Left lung (tissue), 10 donors: ENCODE measurements around the gene DTNBP1. TPM values are rescaled to one million over a fixed set of nuclear protein-coding genes. Genes with fewer than 3 reads are reported as not detected.

ENCODE experiments used
- ATAC-seq: fragments of 200-7000 bp; cut with Tn5 transposase; one replicate; pipeline ENCODE4 v1.9.1; 2020; ENCODE audit warnings: moderate library complexity
- DNase-seq, 4 donors: peaks; one replicate each; pipeline ENCODE4 v3.0.0-alpha.2; 2013 to 2020
- H3K27ac ChIP-seq, 2 donors: fragments of 200-600 bp; sonication (generic) in 1 of 2; one replicate each; pipeline versions ENCODE4 v1.5.0 to v1.8.0; 2020 to 2021
- H3K27me3 ChIP-seq, 2 donors: fragments of 200-600 bp; sonication (generic) in 1 of 2; one replicate each; pipeline versions ENCODE4 v1.5.0 to v1.8.0; 2020 to 2021
- H3K36me3 ChIP-seq, 2 donors: fragments of 200-600 bp; sonication (generic) in 1 of 2; one replicate each; pipeline versions ENCODE4 v1.5.0 to v1.8.0; 2020 to 2021
- H3K4me1 ChIP-seq, 2 donors: fragments of 200-600 bp; one replicate each; pipeline ENCODE4 v1.8.0; 2021
- H3K4me3 ChIP-seq, 2 donors: fragments of 200-600 bp; sonication (generic) in 1 of 2; one replicate each; pipeline versions ENCODE4 v1.5.0 to v1.8.0; 2020 to 2021; ENCODE audit warnings: mild to moderate bottlenecking in 1 of 2
- H3K9me3 ChIP-seq, 2 donors: fragments of 200-600 bp; sonication (generic) in 1 of 2; one replicate each; pipeline versions ENCODE4 v1.5.0 to v1.8.0; 2020 to 2021
- intact Hi-C, 2 donors: fragments of 100-400 bp; cut with DNase I; formaldehyde crosslinking; loops; one replicate each; pipeline versions ENCODE4 v1.11.2 to v1.14.2; 2022
- polyA plus RNA-seq, 6 donors: library from polyadenylated mRNA; unstranded; fragments of 120-200 nt; gene quantifications; one replicate each; pipeline ENCODE4 v1.2.1, GENCODE V29; 2013; ENCODE audit not compliant: insufficient read length in 6 of 6
- total RNA-seq, 2 donors: library from RNA; stranded (reverse); fragmentation: NEBNext Ultra II Directional; extraction: Animal tissue kit (Norgen Biotek cat#: 25700); gene quantifications; one replicate each; pipeline ENCODE4 v1.2.1, GENCODE V29; 2021
- TF ChIP-seq, protein P1 (sequence below), 2 donors: fragments of 200-600 bp; sonication (generic) in 1 of 2; IDR thresholded peaks; one replicate each; pipeline versions ENCODE4 v1.5.0 to v1.8.0; 2021; ENCODE audit warnings: antibody characterized with exemption in 2 of 2
- donor health status: DM: no; HTN: yes; CAD: no.
- donor health status: DM: no; HTN: no; CAD: no.

The DTNBP1 gene
- total and polyA plus RNA-seq, 8 donors = 15.3 to 18.5 (median 16.2) TPM

GRCh38 chr6:15554728-15555100, 108.1 kb downstream of the DTNBP1 start:
- intact Hi-C loops = no loop called here
- ATAC-seq = no peak

GRCh38 chr6:15553736-15554294, 109.0 kb downstream of the DTNBP1 start:
- Histone ChIP-seq H3K4me3 (no peak overlapping the region), H3K27me3 (no peaks in the 10 kb centered on the region), H3K36me3 (no peaks in the 10 kb centered on the region), H3K4me1 (peaks cover 0 to 37% of the 10 kb centered on the region in 2 donors), H3K9me3 (no peaks in the 10 kb centered on the region), H3K27ac (no peak overlapping the region)
- intact Hi-C loops = no loop called here
- no peak for DNase-seq
- peak; percentile 30 for ATAC-seq
- TF ChIP-seq, protein P1, sequence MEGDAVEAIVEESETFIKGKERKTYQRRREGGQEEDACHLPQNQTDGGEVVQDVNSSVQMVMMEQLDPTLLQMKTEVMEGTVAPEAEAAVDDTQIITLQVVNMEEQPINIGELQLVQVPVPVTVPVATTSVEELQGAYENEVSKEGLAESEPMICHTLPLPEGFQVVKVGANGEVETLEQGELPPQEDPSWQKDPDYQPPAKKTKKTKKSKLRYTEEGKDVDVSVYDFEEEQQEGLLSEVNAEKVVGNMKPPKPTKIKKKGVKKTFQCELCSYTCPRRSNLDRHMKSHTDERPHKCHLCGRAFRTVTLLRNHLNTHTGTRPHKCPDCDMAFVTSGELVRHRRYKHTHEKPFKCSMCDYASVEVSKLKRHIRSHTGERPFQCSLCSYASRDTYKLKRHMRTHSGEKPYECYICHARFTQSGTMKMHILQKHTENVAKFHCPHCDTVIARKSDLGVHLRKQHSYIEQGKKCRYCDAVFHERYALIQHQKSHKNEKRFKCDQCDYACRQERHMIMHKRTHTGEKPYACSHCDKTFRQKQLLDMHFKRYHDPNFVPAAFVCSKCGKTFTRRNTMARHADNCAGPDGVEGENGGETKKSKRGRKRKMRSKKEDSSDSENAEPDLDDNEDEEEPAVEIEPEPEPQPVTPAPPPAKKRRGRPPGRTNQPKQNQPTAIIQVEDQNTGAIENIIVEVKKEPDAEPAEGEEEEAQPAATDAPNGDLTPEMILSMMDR (IDR thresholded peaks at IDR 0.05) = no peak

More at GRCh38 chr6:15554728-15555100, 108.1 kb downstream of the DTNBP1 start:
- TF ChIP-seq, protein P1 (IDR thresholded peaks at IDR 0.05) = no peak
- peaks cover 0 to 37% of the 10 kb centered on the region in 2 donors for H3K4me1 ChIP-seq
- DNase-seq = no peak
- H3K36me3 ChIP-seq = no peaks in the 10 kb centered on the region
- no peaks in the 10 kb centered on the region for H3K9me3 ChIP-seq
- H3K27ac ChIP-seq = no peak overlapping the region
- no peak overlapping the region for H3K4me3 ChIP-seq
- H3K27me3 ChIP-seq = no peaks in the 10 kb centered on the region

DNA sequence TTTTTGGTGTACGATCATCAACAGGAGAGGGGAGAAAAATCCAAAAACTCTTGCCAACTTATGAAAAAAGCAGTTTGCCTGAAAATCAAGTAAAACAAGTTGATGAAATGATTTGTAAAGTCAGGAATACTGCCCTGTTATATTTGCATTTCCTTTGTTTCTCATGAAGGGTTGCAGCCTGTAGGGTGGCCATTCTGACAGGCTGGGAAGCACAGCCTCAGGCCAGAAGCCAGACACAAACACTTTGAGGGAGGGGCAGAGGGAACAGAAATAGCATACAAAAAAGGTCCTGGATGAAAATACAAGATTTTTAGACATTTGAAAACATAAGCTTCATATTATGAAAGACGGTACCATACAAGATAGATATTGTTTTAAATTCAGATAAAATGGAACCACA, 109.8 kb downstream of the DTNBP1 start:
- Histone ChIP-seq H3K4me3 (no peak overlapping the region), H3K9me3 (no peaks in the 10 kb centered on the region), H3K4me1 (peaks cover 0 to 37% of the 10 kb centered on the region in 2 donors), H3K27ac (no peak overlapping the region), H3K27me3 (no peaks in the 10 kb centered on the region), H3K36me3 (no peaks in the 10 kb centered on the region)
- TF ChIP-seq, protein P1 (IDR thresholded peaks at IDR 0.05) = no peak
- no peak for ATAC-seq
- intact Hi-C loops = no loop called here
- no peak for DNase-seq

DNA sequence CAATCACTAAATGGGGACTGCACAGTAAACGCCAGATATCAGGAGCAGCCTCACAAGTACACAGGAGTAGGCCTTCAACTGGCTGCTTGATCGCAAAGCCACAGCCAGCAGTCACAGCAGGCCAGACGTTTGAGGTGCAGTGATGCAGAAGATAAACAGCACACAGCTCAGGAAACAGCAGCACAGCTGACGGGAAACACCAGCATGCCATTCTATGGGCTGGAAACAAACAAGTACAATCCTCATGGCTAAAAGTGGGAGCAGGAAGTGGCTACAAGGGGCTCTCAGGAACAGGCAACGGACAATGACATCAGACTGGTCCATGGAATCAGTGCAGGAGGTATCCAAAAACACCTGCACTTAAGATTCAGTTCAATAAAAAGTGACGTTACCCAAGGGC, 111.0 kb downstream of the DTNBP1 start:
- Histone ChIP-seq H3K27ac (peak overlapping the region in 1 of 2 donors; percentile 37), H3K9me3 (no peaks in the 10 kb centered on the region), H3K36me3 (no peaks in the 10 kb centered on the region), H3K27me3 (no peaks in the 10 kb centered on the region), H3K4me1 (peaks cover 0 to 37% of the 10 kb centered on the region in 2 donors), H3K4me3 (no peak overlapping the region)
- peak; percentile 44 for ATAC-seq
- intact Hi-C loops = no loop called here
- peak in 1 of 4 donors; percentile 34 for DNase-seq
- TF ChIP-seq, protein P1 (IDR thresholded peaks at IDR 0.05) = no peak

DNA sequence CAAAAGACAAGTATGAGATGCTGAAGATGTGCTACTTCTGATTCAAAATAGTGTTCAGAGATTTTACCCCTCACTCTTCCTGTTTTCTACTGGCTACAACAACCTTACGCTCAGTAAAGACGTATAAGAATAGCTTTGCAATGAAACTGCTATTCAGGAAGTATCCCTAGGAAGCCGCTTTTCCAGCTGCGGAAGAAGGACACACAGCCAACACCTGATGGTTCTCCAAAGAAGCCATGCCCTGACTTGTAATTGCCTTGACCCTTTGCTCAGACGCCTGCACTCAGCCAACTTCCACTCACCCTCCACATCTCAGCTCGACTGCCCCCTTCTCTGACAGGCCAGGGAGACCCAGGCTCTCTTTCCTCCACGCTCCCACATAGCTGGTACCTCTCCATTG, 111.6 kb downstream of the DTNBP1 start:
- no peaks in the 10 kb centered on the region for H3K36me3 ChIP-seq
- peaks cover 0 to 37% of the 10 kb centered on the region in 2 donors for H3K4me1 ChIP-seq
- no peaks in the 10 kb centered on the region for H3K9me3 ChIP-seq
- no peaks in the 10 kb centered on the region for H3K27me3 ChIP-seq
- intact Hi-C loops = no loop called here
- ATAC-seq (no peak), DNase-seq (no peak)
- H3K4me3 ChIP-seq = no peak overlapping the region
- TF ChIP-seq, protein P1 (IDR thresholded peaks at IDR 0.05) = no peak
- H3K27ac ChIP-seq = peak overlapping the region in 1 of 2 donors; percentile 37
